BJ (cell line): Measurements from ENCODE around the gene ECHDC1. TPM values are rescaled to one million over a fixed set of nuclear protein-coding genes. Genes with fewer than 3 reads are reported as not detected.
"Not testable (repeated sequence)": the region's sequence is repeated elsewhere in the genome, so short reads cannot be mapped to it uniquely, and the experiment has no call there.

Experiments
- CTCF ChIA-PET: fragments of 350-600 bp; formaldehyde crosslinking; extraction: SDS; loops from one replicate; lab custom pipeline; 2021; ENCODE audit warnings: antibody characterized with exemption, inconsistent platforms; lab: Yijun Ruan, JAX
- POLR2A ChIA-PET: fragments of 300-600 bp; sonication (Branson Sonifier 250); formaldehyde crosslinking; extraction: SDS; loops from one replicate; lab custom pipeline; 2021; ENCODE audit warnings: antibody characterized with exemption; lab: Charles Lee
- DNase-seq: peaks from one replicate; pipeline ENCODE4 v3.0.0-alpha.2; 2011; ENCODE audit warnings: low read depth
- H3K27me3 ChIP-seq: 2 replicates; pipeline ENCODE4 v1.6.0; 2011; ENCODE audit warnings: low read length; ENCODE audit not compliant: control insufficient read depth, insufficient read depth
- H3K36me3 ChIP-seq: 2 replicates; pipeline ENCODE4 v1.5.1; 2011; ENCODE audit warnings: low read length; ENCODE audit not compliant: control insufficient read depth, insufficient read depth
- H3K4me3 ChIP-seq: 2 replicates; pipeline ENCODE4 v1.5.1; 2011; ENCODE audit warnings: low read depth, mild to moderate bottlenecking, control low read depth, low read length
- CTCF ChIP-seq: IDR thresholded peaks from 2 replicates; pipeline ENCODE4 v1.5.1; 2011; ENCODE audit warnings: low read depth, mild to moderate bottlenecking, control low read depth, inconsistent platforms, low read length, moderate library complexity; ENCODE audit not compliant: insufficient read depth
- polyA plus RNA-seq: library from polyadenylated mRNA; depleted of rRNA; stranded (reverse); fragments of >200 nt; gene quantifications from 2 replicates; pipeline ENCODE4 v1.2.3, GENCODE V29; 2011

ECHDC1 gene
- polyA plus RNA-seq, 1 experiment: 21.5 TPM

DNA sequence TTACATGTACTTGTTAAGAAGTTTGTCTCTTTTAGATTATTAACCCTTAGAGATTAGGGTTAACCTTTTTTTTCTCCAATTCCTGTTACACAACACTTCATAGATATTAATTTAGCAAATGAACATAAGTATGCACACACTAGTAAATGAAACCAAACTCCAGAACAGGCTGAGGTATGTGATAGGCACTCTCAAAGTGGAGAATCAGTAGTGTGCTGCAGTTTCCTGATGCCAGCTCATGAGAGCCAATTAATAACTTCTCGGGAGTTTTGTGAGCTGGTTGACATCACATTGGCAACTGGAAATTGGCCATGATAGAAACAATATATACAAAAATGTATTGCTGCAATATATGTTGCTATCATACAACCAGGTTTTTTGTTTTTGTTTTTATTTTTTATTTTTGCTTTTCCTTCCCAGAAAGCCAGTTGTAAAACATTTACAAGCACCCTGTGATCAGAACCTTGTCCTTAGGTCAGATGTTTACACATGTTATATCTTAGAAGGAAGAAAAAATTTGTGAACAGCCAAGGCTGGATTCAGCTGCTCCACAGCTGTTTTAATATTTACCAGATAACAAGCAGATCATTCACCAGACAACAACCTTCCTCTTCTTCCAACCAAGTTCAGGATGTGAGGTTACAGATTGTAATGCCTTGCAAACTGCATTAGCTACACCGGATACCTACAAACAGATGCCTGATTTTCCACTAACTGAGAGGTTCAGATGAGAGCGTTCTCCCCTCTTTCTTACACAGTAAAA, 42.4 kb upstream of the ECHDC1 start:
- Histone ChIP-seq H3K27me3 (no peaks in the 10 kb centered on the region), H3K4me3 (no peak overlapping the region), H3K36me3 (no peaks in the 10 kb centered on the region)
- CTCF ChIA-PET: no interaction called here
- no peak for DNase-seq
- no peak for TF ChIP-seq CTCF
- POLR2A ChIA-PET: no interaction called here

GRCh38 chr6:127384848-127385247, 41.4 kb upstream of the ECHDC1 start:
- H3K36me3 ChIP-seq, CTCF ChIA-PET, POLR2A ChIA-PET: not testable (repeated sequence)

GRCh38 chr6:127383988-127384387, 40.6 kb upstream of the ECHDC1 start:
- Histone ChIP-seq H3K4me3 (no peak overlapping the region), H3K36me3 (no peaks in the 10 kb centered on the region), H3K27me3 (no peaks in the 10 kb centered on the region)
- TF ChIP-seq CTCF: no peak
- DNase-seq: no peak
- POLR2A ChIA-PET: no interaction called here
- CTCF ChIA-PET: no interaction called here

More at GRCh38 chr6:127384848-127385247, 41.4 kb upstream of the ECHDC1 start:
- not testable (repeated sequence) for DNase-seq, H3K4me3 ChIP-seq, H3K27me3 ChIP-seq

DNA sequence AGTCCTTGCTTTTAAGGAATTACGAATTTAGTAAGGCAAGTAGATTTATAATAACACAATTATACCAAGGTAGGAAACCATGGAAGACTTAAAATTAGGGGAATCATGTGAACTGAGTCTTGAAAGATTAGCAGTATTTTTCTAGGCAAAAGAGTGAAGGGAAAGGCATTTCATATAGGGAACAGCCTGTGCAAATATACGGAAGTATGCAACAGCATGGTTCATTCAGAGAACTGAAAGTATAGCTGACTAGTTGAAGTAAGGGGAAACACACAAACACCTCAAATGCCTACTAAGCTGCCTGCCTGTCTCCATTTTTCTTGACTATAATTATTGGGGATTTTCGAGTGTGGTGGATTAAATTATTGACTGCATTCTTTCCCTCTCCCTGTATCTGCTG, 39.0 kb upstream of the ECHDC1 start:
- no peak for DNase-seq
- CTCF ChIA-PET: interaction anchor here (1.1 kb wide), 1 partner anchor 19 kb away, joined by 3 read pairs; no protein-coding TSS in a partner anchor
- POLR2A ChIA-PET: no interaction called here

GRCh38 chr6:127381384-127381783, 38.0 kb upstream of the ECHDC1 start:
- no peak overlapping the region for H3K4me3 ChIP-seq
- no peak for TF ChIP-seq CTCF
- no peaks in the 10 kb centered on the region for H3K36me3 ChIP-seq
- CTCF ChIA-PET: interaction anchor here (1.3 kb wide), 1 partner anchor 8 kb away, joined by 7 read pairs; no protein-coding TSS in a partner anchor
- POLR2A ChIA-PET: no interaction called here
- DNase-seq: no peak
- no peaks in the 10 kb centered on the region for H3K27me3 ChIP-seq

More for the DNA sequence above, 39.0 kb upstream of the ECHDC1 start:
- no peaks in the 10 kb centered on the region for H3K27me3 ChIP-seq
- TF ChIP-seq CTCF: no peak
- no peaks in the 10 kb centered on the region for H3K36me3 ChIP-seq
- H3K4me3 ChIP-seq: no peak overlapping the region
